ENCODE data around the gene ERICH2.

DNA sequence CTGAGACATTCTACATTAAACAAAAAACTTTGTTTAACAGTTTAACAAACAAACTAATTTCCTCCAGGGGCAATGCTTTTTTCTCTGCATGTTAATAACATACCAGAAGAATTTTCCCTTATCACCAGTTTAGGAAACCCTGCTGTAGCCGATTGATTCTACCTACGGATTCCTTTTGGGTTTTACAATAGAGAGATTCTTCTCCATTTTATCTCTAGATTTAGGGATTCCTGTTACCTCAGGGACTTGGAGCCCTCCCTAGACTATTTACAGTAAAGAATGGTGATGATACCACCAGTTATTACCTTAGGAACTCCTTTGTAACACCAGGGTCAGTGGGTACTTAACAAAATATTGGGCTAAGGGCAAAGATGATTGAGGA is 5.3 kb upstream of the ERICH2 start:
- TF ChIP-seq, protein P1, sequence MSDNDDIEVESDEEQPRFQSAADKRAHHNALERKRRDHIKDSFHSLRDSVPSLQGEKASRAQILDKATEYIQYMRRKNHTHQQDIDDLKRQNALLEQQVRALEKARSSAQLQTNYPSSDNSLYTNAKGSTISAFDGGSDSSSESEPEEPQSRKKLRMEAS (IDR thresholded peaks at IDR 0.05; ENCODE audit: low read depth), result no peak
- no peak for TF ChIP-seq SIN3A (IDR thresholded peaks at IDR 0.05; ENCODE audit: borderline replicate concordance, low read depth, low read length)
- TF ChIP-seq, protein P2, sequence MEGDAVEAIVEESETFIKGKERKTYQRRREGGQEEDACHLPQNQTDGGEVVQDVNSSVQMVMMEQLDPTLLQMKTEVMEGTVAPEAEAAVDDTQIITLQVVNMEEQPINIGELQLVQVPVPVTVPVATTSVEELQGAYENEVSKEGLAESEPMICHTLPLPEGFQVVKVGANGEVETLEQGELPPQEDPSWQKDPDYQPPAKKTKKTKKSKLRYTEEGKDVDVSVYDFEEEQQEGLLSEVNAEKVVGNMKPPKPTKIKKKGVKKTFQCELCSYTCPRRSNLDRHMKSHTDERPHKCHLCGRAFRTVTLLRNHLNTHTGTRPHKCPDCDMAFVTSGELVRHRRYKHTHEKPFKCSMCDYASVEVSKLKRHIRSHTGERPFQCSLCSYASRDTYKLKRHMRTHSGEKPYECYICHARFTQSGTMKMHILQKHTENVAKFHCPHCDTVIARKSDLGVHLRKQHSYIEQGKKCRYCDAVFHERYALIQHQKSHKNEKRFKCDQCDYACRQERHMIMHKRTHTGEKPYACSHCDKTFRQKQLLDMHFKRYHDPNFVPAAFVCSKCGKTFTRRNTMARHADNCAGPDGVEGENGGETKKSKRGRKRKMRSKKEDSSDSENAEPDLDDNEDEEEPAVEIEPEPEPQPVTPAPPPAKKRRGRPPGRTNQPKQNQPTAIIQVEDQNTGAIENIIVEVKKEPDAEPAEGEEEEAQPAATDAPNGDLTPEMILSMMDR (IDR thresholded peaks at IDR 0.05), result no peak
- no peak for TF ChIP-seq POLR2AphosphoS5 (IDR thresholded peaks at IDR 0.05; ENCODE audit: low read depth, low read length)

Measured in SK-N-SH (cell line).